Endodermal cell (in vitro differentiated cells): ENCODE results near the gene CUEDC2. TPM values are rescaled to one million over a fixed set of nuclear protein-coding genes. Genes with fewer than 3 reads are reported as not detected.

Source experiments
- DNase-seq: peaks from one replicate; pipeline ENCODE4 v3.0.0-alpha.2; 2017
- H3K27ac ChIP-seq: 2 replicates; pipeline ENCODE4 v1.5.1; 2013; ENCODE audit warnings: mild to moderate bottlenecking, low read depth, low read length, moderate library complexity
- H3K27me3 ChIP-seq: 2 replicates; pipeline ENCODE4 v1.6.1; 2013; ENCODE audit warnings: mild to moderate bottlenecking, low read length, moderate library complexity; ENCODE audit not compliant: insufficient read depth, control insufficient read depth, poor library complexity, severe bottlenecking
- H3K36me3 ChIP-seq: 2 replicates; pipeline ENCODE4 v1.7.0; 2013; ENCODE audit warnings: mild to moderate bottlenecking, low read length, moderate library complexity; ENCODE audit not compliant: control insufficient read depth, insufficient read depth
- H3K4me1 ChIP-seq: one replicate; pipeline ENCODE4 v1.7.0; 2013; ENCODE audit warnings: low read length; ENCODE audit not compliant: control insufficient read depth, insufficient read depth
- H3K4me3 ChIP-seq: 2 replicates; pipeline ENCODE4 v1.5.1; 2013; ENCODE audit warnings: mild to moderate bottlenecking, low read length, moderate library complexity
- H3K9ac ChIP-seq: 2 replicates; pipeline ENCODE4 v1.6.1; 2013; ENCODE audit warnings: mild to moderate bottlenecking, low read length, moderate library complexity; ENCODE audit not compliant: poor library complexity, severe bottlenecking; ENCODE audit errors: extremely low read depth
- H3K9me3 ChIP-seq: 2 replicates; pipeline ENCODE4 v1.6.1; 2013; ENCODE audit warnings: mild to moderate bottlenecking, low read length, moderate library complexity; ENCODE audit not compliant: control insufficient read depth
- H3K27ac Mint-ChIP-seq: 2 replicates; pipeline ENCODE4 v1.8.0; 2020; ENCODE audit warnings: mixed read lengths
- H3K27me3 Mint-ChIP-seq: 2 replicates; pipeline ENCODE4 v1.8.0; 2021; ENCODE audit warnings: mild to moderate bottlenecking, mixed read lengths; ENCODE audit not compliant: insufficient read depth
- H3K36me3 Mint-ChIP-seq: 2 replicates; pipeline ENCODE4 v1.8.0; 2020; ENCODE audit warnings: low read depth, mixed read lengths
- H3K4me1 Mint-ChIP-seq: 2 replicates; pipeline ENCODE4 v1.8.0; 2020; ENCODE audit warnings: mixed read lengths
- H3K4me3 Mint-ChIP-seq: 2 replicates; pipeline ENCODE4 v1.8.0; 2020; ENCODE audit warnings: mild to moderate bottlenecking, moderate library complexity, mixed read lengths
- H3K9me3 Mint-ChIP-seq: 2 replicates; pipeline ENCODE4 v1.8.0; 2020; ENCODE audit warnings: mild to moderate bottlenecking, mixed read lengths
- CTCF ChIP-seq: fragments of 200-600 bp; sonication (generic); conservative IDR thresholded peaks from 2 replicates; pipeline ENCODE4 v1.5.0; 2021; ENCODE audit warnings: antibody characterized with exemption, mild to moderate bottlenecking
- WGBS, 2 experiments: methylation state at CpG; one replicate each; pipeline versions ENCODE4 v1.1.5 to v1.1.7; 2013; ENCODE audit warnings: missing lambda C conversion rate in 2 of 2, mixed read lengths in 1 of 2; ENCODE audit not compliant: insufficient coverage in 1 of 2, insufficient read length in 1 of 2; 5-methylcytosine and 5-hydroxymethylcytosine counted together
- total RNA-seq, 2 donors: library from RNA; stranded (reverse); fragmentation: NEBNext Ultra II Directional in 1 of 2; extraction: Animal tissue kit (Norgen Biotek cat#: 25700) in 1 of 2; gene quantifications; 2 replicates in 1 of 2; 3 replicates in 1 of 2; pipeline ENCODE4 v1.2.1, GENCODE V29; 2021

The CUEDC2 gene
- total RNA-seq, 2 donors from 2014 or later: 51.7 to 82.9 TPM

DNA sequence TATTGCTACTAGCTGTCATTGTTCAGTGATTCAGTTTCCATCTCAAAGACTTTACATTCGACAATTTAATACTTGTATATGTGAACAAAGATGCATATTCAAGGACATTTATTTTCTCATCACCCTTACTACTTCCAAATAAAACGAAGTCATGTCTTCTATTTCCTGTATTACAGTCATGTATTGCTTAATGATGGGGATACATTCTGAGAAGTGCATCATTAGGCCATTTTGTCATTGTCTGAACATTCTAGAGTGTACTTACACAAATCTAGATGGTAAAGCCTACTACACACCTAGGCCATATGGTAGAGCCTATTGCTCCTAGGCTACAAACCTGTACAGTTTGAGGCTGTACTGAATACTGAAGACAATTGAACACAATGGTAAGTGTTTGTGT, 12.5 kb upstream of the CUEDC2 start:
- peaks cover 7% of the 10 kb centered on the region for H3K4me1 Mint-ChIP-seq
- DNase-seq: no peak
- H3K9me3 ChIP-seq: no peaks in the 10 kb centered on the region
- peaks cover 11% of the 10 kb centered on the region for H3K27me3 ChIP-seq
- H3K36me3 ChIP-seq: no peaks in the 10 kb centered on the region
- no peak overlapping the region for H3K4me3 ChIP-seq
- no peak overlapping the region for H3K27ac ChIP-seq
- H3K4me3 Mint-ChIP-seq: no peak overlapping the region
- H3K9me3 Mint-ChIP-seq: no peaks in the 10 kb centered on the region
- peaks cover 8% of the 10 kb centered on the region for H3K27me3 Mint-ChIP-seq
- 60 to 100% methylated on average over 1 of the region's 2 CpGs for WGBS, 2 experiments
- TF ChIP-seq CTCF: no peak
- no peak overlapping the region for H3K27ac Mint-ChIP-seq
- no peaks in the 10 kb centered on the region for H3K36me3 Mint-ChIP-seq
- no peak overlapping the region for H3K9ac ChIP-seq
- peaks cover 4% of the 10 kb centered on the region for H3K4me1 ChIP-seq

GRCh38 chr10:102438374-102438773, 6.0 kb upstream of the CUEDC2 start:
- H3K36me3 ChIP-seq: no peaks in the 10 kb centered on the region
- H3K9me3 ChIP-seq: no peaks in the 10 kb centered on the region
- peaks cover 54% of the 10 kb centered on the region for H3K27me3 Mint-ChIP-seq
- no peak overlapping the region for H3K4me3 Mint-ChIP-seq
- peaks cover 11% of the 10 kb centered on the region for H3K4me1 Mint-ChIP-seq
- H3K27ac Mint-ChIP-seq: no peak overlapping the region
- TF ChIP-seq CTCF: no peak
- peaks cover 9% of the 10 kb centered on the region for H3K4me1 ChIP-seq
- H3K36me3 Mint-ChIP-seq: no peaks in the 10 kb centered on the region
- peaks cover 40% of the 10 kb centered on the region for H3K27me3 ChIP-seq
- DNase-seq: no peak
- no peak overlapping the region for H3K27ac ChIP-seq
- H3K4me3 ChIP-seq: no peak overlapping the region
- no peak overlapping the region for H3K9ac ChIP-seq
- WGBS, 2 experiments: 73 to 93% methylated on average over 1 of the region's 1 CpG
- no peaks in the 10 kb centered on the region for H3K9me3 Mint-ChIP-seq

GRCh38 chr10:102437515-102437914, 5.1 kb upstream of the CUEDC2 start:
- 95% methylated on average over 3 of the region's 3 CpGs; no CpG with 5 or more reads in 1 of the 2 experiments for WGBS, 2 experiments
- Mint-ChIP-seq H3K36me3 (no peaks in the 10 kb centered on the region), H3K4me1 (peaks cover 11% of the 10 kb centered on the region), H3K27ac (no peak overlapping the region), H3K27me3 (peaks cover 62% of the 10 kb centered on the region), H3K4me3 (no peak overlapping the region), H3K9me3 (no peaks in the 10 kb centered on the region)
- Histone ChIP-seq H3K36me3 (no peaks in the 10 kb centered on the region), H3K9ac (no peak overlapping the region), H3K4me3 (no peak overlapping the region), H3K4me1 (peaks cover 9% of the 10 kb centered on the region), H3K9me3 (no peaks in the 10 kb centered on the region), H3K27me3 (peaks cover 41% of the 10 kb centered on the region), H3K27ac (no peak overlapping the region)
- no peak for TF ChIP-seq CTCF
- no peak for DNase-seq
